PC-9 (cell line): ENCODE measurements around the gene TPI1. TPM values are rescaled to one million over a fixed set of nuclear protein-coding genes. Genes with fewer than 3 reads are reported as not detected.
"Not testable (repeated sequence)": the region's sequence is repeated elsewhere in the genome, so short reads cannot be mapped to it uniquely, and the experiment has no call there.

Experiments used
- BruUV-seq: library from RNA; stranded (reverse); fragments of 400-500 nt; replicated peaks from 2 replicates; lab custom pipeline; 2021; lab: Mats Ljungman, UMichigan
- CTCF ChIA-PET: fragments of 300-600 bp; sonication (Branson Sonifier 250); formaldehyde crosslinking; loops from one replicate; lab custom pipeline; 2022; ENCODE audit warnings: antibody characterized with exemption; lab: Charles Lee
- POLR2A ChIA-PET: fragments of 300-600 bp; sonication (Branson Sonifier 250); formaldehyde crosslinking; loops from one replicate; lab custom pipeline; 2022; ENCODE audit warnings: antibody characterized with exemption; ENCODE audit not compliant: unreplicated experiment; lab: Charles Lee
- DNase-seq, 2 experiments: peaks; one replicate each; pipeline versions ENCODE4 v3.0.0 to v3.0.0-alpha.2; 2015 to 2022; ENCODE audit warnings: mixed read lengths in 1 of 2
- H2AFZ ChIP-seq: fragments of 200-600 bp; sonication (generic); 2 replicates; pipeline ENCODE4 v1.8.1; 2017; ENCODE audit warnings: antibody characterized with exemption
- H3F3A ChIP-seq: fragments of 200-600 bp; sonication (generic); 2 replicates; pipeline ENCODE4 v1.8.1; 2017; ENCODE audit warnings: antibody characterized with exemption, mild to moderate bottlenecking, low read depth; ENCODE audit not compliant: insufficient read depth
- H3K27ac ChIP-seq: fragments of 200-600 bp; sonication (generic); 2 replicates; pipeline ENCODE4 v1.6.1; 2016; ENCODE audit warnings: mixed run types
- H3K27me3 ChIP-seq: fragments of 200-600 bp; sonication (generic); 2 replicates; pipeline ENCODE4 v1.6.1; 2016; ENCODE audit warnings: low read depth, mixed run types; ENCODE audit not compliant: insufficient read depth
- H3K36me3 ChIP-seq: fragments of 200-600 bp; sonication (generic); 2 replicates; pipeline ENCODE4 v1.6.1; 2016; ENCODE audit warnings: low read depth, mixed run types
- H3K4me1 ChIP-seq: fragments of 200-600 bp; sonication (generic); replicated peaks from 2 replicates; pipeline ENCODE4 v1.6.1; 2016; ENCODE audit warnings: mixed run types; ENCODE audit not compliant: insufficient read depth
- H3K4me2 ChIP-seq: fragments of 200-600 bp; sonication (generic); 2 replicates; pipeline ENCODE4 v1.6.1; 2017; ENCODE audit warnings: mixed run types
- H3K4me3 ChIP-seq: fragments of 200-600 bp; sonication (generic); 2 replicates; pipeline ENCODE4 v1.6.1; 2016; ENCODE audit warnings: mixed run types
- H3K79me2 ChIP-seq: fragments of 200-600 bp; sonication (generic); 2 replicates; pipeline ENCODE4 v1.6.1; 2017; ENCODE audit warnings: low read depth, mixed run types
- H3K9me2 ChIP-seq: fragments of 200-600 bp; sonication (generic); 2 replicates; pipeline ENCODE4 v1.8.1; 2017; ENCODE audit warnings: mild to moderate bottlenecking; ENCODE audit not compliant: insufficient read depth
- H3K9me3 ChIP-seq: fragments of 200-600 bp; sonication (generic); 2 replicates; pipeline ENCODE4 v1.8.1; 2016; ENCODE audit warnings: low read depth; ENCODE audit not compliant: insufficient read depth
- H4K20me1 ChIP-seq: fragments of 200-600 bp; sonication (generic); 2 replicates; pipeline ENCODE4 v1.8.1; 2017; ENCODE audit not compliant: insufficient read depth
- EZH2 ChIP-seq: fragments of 200-600 bp; sonication (generic); IDR thresholded peaks from 2 replicates; pipeline ENCODE4 v1.8.0; 2017; ENCODE audit warnings: antibody characterized with exemption, low read depth
- intact Hi-C: fragments of 100-400 bp; cut with micrococcal nuclease; formaldehyde crosslinking; loops from one replicate; pipeline ENCODE4 v1.10.0; 2022; ENCODE audit not compliant: unreplicated experiment
- total RNA-seq: library from RNA; stranded (reverse); gene quantifications from 2 replicates; pipeline ENCODE4 v1.2.3, GENCODE V29; 2021
- TF ChIP-seq, protein P1 (sequence below): fragments of 200-600 bp; sonication (generic); conservative IDR thresholded peaks from 2 replicates; pipeline ENCODE4 v1.6.1; 2017; ENCODE audit warnings: mixed run types, antibody characterized with exemption, mild to moderate bottlenecking, moderate library complexity

TPI1 gene
- total RNA-seq, 1 experiment from 2014 or later: 1,199 TPM

GRCh38 chr12:6904280-6905276, 37.2 kb downstream of the TPI1 start, which contains the start of gene LRRC23:
TSS of gene LRRC23 (plus strand) at chr12:6904822. CDS start at chr12:6905634, 812 bp downstream.
- H3K9me2 ChIP-seq: no peaks in the 10 kb centered on the region
- 0 out of 2 replicates have a peak within 1 kb of the TSS, but pooled peaks have one; percentile 1 for H3K27ac ChIP-seq
- BruUV-seq: TSS peak; percentile 57
- peak; percentile 93 to 98 for DNase-seq
- POLR2A ChIA-PET: interaction anchor here (0.7 to 1.0 kb wide), 3 partner anchors 32 to 138 kb away, joined by 5 to 16 read pairs (median 9); partner anchors contain the start of genes PTMS and SPSB2
- H3K27me3 ChIP-seq: no peaks in the 10 kb centered on the region
- no peak for TF ChIP-seq EZH2
- TF ChIP-seq, protein P1, sequence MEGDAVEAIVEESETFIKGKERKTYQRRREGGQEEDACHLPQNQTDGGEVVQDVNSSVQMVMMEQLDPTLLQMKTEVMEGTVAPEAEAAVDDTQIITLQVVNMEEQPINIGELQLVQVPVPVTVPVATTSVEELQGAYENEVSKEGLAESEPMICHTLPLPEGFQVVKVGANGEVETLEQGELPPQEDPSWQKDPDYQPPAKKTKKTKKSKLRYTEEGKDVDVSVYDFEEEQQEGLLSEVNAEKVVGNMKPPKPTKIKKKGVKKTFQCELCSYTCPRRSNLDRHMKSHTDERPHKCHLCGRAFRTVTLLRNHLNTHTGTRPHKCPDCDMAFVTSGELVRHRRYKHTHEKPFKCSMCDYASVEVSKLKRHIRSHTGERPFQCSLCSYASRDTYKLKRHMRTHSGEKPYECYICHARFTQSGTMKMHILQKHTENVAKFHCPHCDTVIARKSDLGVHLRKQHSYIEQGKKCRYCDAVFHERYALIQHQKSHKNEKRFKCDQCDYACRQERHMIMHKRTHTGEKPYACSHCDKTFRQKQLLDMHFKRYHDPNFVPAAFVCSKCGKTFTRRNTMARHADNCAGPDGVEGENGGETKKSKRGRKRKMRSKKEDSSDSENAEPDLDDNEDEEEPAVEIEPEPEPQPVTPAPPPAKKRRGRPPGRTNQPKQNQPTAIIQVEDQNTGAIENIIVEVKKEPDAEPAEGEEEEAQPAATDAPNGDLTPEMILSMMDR: no peak
- intact Hi-C loops: loop anchor here (2.0 kb wide), 1 partner anchor 52 kb away; the partner anchor contains the start of gene USP5
- H3K9me3 ChIP-seq: no peaks in the 10 kb centered on the region
- H4K20me1 ChIP-seq: no peaks in the 10 kb centered on the region
- H3F3A ChIP-seq: peaks cover 31% of the 10 kb centered on the region; the same call in 1 of the 2 replicates
- CTCF ChIA-PET: interaction anchor here (0.7 to 2.2 kb wide), 3 partner anchors 13 to 32 kb away, joined by 3 to 14 read pairs (median 7); partner anchors contain the start of gene SPSB2
- peak within 1 kb of the TSS; percentile 97 for H2AFZ ChIP-seq
- no peaks in the 10 kb centered on the region for H3K36me3 ChIP-seq
- peak within 1 kb of the TSS; percentile 97 for H3K4me2 ChIP-seq
- H3K79me2 ChIP-seq: no peaks in the 10 kb centered on the region
- peak within 1 kb of the TSS; percentile 86 for H3K4me3 ChIP-seq
- peaks cover 22% of the 10 kb centered on the region for H3K4me1 ChIP-seq

GRCh38 chr12:6905414-6906040, 38.2 kb downstream of the TPI1 start:
- Histone ChIP-seq H3K4me2 (peak overlapping the region; percentile 97), H3K4me3 (peak overlapping the region; percentile 86), H3K9me2 (no peaks in the 10 kb centered on the region), H3K4me1 (peaks cover 22% of the 10 kb centered on the region), H3K79me2 (no peaks in the 10 kb centered on the region), H3K27me3 (no peaks in the 10 kb centered on the region), H4K20me1 (no peaks in the 10 kb centered on the region), H2AFZ (no peak overlapping the region; the same call in 1 of the 2 replicates), H3K27ac (no peak overlapping the region), H3K9me3 (no peaks in the 10 kb centered on the region), H3K36me3 (no peaks in the 10 kb centered on the region), H3F3A (peaks cover 24% of the 10 kb centered on the region; the same call in 1 of the 2 replicates)
- intact Hi-C loops: loop anchor here (2.0 kb wide), 1 partner anchor 53 kb away; the partner anchor contains the start of gene USP5
- DNase-seq: no peak
- BruUV-seq: no TSS peak
- ChIA-PET POLR2A (interaction anchor here (0.6 to 0.7 kb wide), 4 partner anchors 8 to 139 kb away, joined by 4 to 16 read pairs (median 10); partner anchors contain the start of gene PTMS), CTCF (interaction anchor here (0.7 kb wide), 1 partner anchor 15 kb away, joined by 14 read pairs; no protein-coding TSS in a partner anchor)
- TF ChIP-seq, protein P1: no peak
- TF ChIP-seq EZH2: no peak

GRCh38 chr12:6908141-6908540, 40.8 kb downstream of the TPI1 start:
- H3K9me3 ChIP-seq, H3K4me2 ChIP-seq, H3K4me3 ChIP-seq, H3K27me3 ChIP-seq, intact Hi-C loops, H3K9me2 ChIP-seq, H3K36me3 ChIP-seq, H3K79me2 ChIP-seq, H4K20me1 ChIP-seq, DNase-seq, BruUV-seq, H3K27ac ChIP-seq, H2AFZ ChIP-seq: not testable (repeated sequence)
- Histone ChIP-seq H3F3A (peaks cover 20% of the 10 kb centered on the region; the same call in 1 of the 2 replicates), H3K4me1 (peaks cover 18% of the 10 kb centered on the region)
- CTCF ChIA-PET: interaction anchor here (0.7 kb wide), 2 partner anchors 21 to 36 kb away, joined by 7 to 28 read pairs; no protein-coding TSS in a partner anchor
- POLR2A ChIA-PET: interaction anchor here (0.6 to 0.7 kb wide), 3 partner anchors 17 to 219 kb away, joined by 3 to 8 read pairs (median 4); partner anchors contain the start of gene ZNF384
